ENCODE data around the gene TOMM7.
"Not testable (repeated sequence)": the region's sequence is repeated elsewhere in the genome, so short reads cannot be mapped to it uniquely, and the experiment has no call there.

The TOMM7 gene

GRCh38 chr7:22782616-22783232, 39.9 kb downstream of the TOMM7 start:
- peak; percentile 78 for TF ChIP-seq CTCF (IDR thresholded peaks at IDR 0.05; ENCODE audit: low read depth, low read length)
- in situ Hi-C loops (cut with HindIII; ENCODE audit: low sequenced_read_pairs): no loop called here
- peak; percentile 41 for DNase-seq (ENCODE audit: low read depth, low spot score)
- H3K4me3 ChIP-seq (ENCODE audit: low read depth, low read length): no peak overlapping the region

GRCh38 chr7:22781230-22781711, 41.4 kb downstream of the TOMM7 start:
- in situ Hi-C loops (cut with HindIII; ENCODE audit: low sequenced_read_pairs): no loop called here
- TF ChIP-seq CTCF (IDR thresholded peaks at IDR 0.05; ENCODE audit: low read depth, low read length): no peak
- DNase-seq (ENCODE audit: low read depth, low spot score): peak; percentile 66
- H3K4me3 ChIP-seq (ENCODE audit: low read depth, low read length): no peak overlapping the region

GRCh38 chr7:22779730-22780323, 42.8 kb downstream of the TOMM7 start:
- H3K4me3 ChIP-seq (ENCODE audit: low read depth, low read length); DNase-seq (ENCODE audit: low read depth, low spot score); in situ Hi-C loops (cut with HindIII; ENCODE audit: low sequenced_read_pairs): not testable (repeated sequence)

GRCh38 chr7:22776964-22777363, 45.7 kb downstream of the TOMM7 start:
- no peak overlapping the region for H3K4me3 ChIP-seq (ENCODE audit: low read depth, low read length)
- DNase-seq (ENCODE audit: low read depth, low spot score): no peak
- TF ChIP-seq CTCF (IDR thresholded peaks at IDR 0.05; ENCODE audit: low read depth, low read length): no peak
- in situ Hi-C loops (cut with HindIII; ENCODE audit: low sequenced_read_pairs): no loop called here

GRCh38 chr7:22772885-22773284, 49.8 kb downstream of the TOMM7 start:
- in situ Hi-C loops (cut with HindIII; ENCODE audit: low sequenced_read_pairs): no loop called here
- TF ChIP-seq CTCF (IDR thresholded peaks at IDR 0.05; ENCODE audit: low read depth, low read length): no peak
- no peak for DNase-seq (ENCODE audit: low read depth, low spot score)
- no peak overlapping the region for H3K4me3 ChIP-seq (ENCODE audit: low read depth, low read length)

- no peak for TF ChIP-seq CTCF (IDR thresholded peaks at IDR 0.05; ENCODE audit: low read depth, low read length)
- no peak for DNase-seq (ENCODE audit: low read depth, low spot score)
- in situ Hi-C loops (cut with HindIII; ENCODE audit: low sequenced_read_pairs): no loop called here
- no peak overlapping the region for H3K4me3 ChIP-seq (ENCODE audit: low read depth, low read length)
These were observed 50.8 kb downstream of the TOMM7 start for GRCh38 chr7:22771872-22772228.

- no peak for TF ChIP-seq CTCF (IDR thresholded peaks at IDR 0.05; ENCODE audit: low read depth, low read length)
- in situ Hi-C loops (cut with HindIII; ENCODE audit: low sequenced_read_pairs): no loop called here
- H3K4me3 ChIP-seq (ENCODE audit: low read depth, low read length): no peak overlapping the region
- DNase-seq (ENCODE audit: low read depth, low spot score): no peak
These were observed 51.3 kb downstream of the TOMM7 start for GRCh38 chr7:22771194-22771871.

All from astrocyte of the spinal cord (primary cell).